WTC11 (cell line): ENCODE data around the gene DYNC1I2.

Experiments
- ATF3 ChIP-seq: sonication (generic); formaldehyde crosslinking; conservative IDR thresholded peaks from 2 replicates; pipeline ENCODE4 v1.8.1; 2022; ENCODE audit warnings: mild to moderate bottlenecking, missing genetic modification reagents
- CBFB ChIP-seq: sonication (generic); formaldehyde crosslinking; IDR thresholded peaks from 2 replicates; pipeline ENCODE4 v1.8.1; 2022; ENCODE audit warnings: mild to moderate bottlenecking, low read depth, missing genetic modification reagents
- CTCF ChIP-seq: fragments of 200-600 bp; IDR thresholded peaks from 2 replicates; pipeline ENCODE4 v1.8.0; 2022; ENCODE audit warnings: antibody characterized with exemption
- MAX ChIP-seq: sonication (generic); formaldehyde crosslinking; IDR thresholded peaks from 2 replicates; pipeline ENCODE4 v1.8.0; 2022; ENCODE audit warnings: mild to moderate bottlenecking, missing genetic modification reagents
- OVOL2 ChIP-seq: fragments of 250-450 bp; sonication (Bioruptor Pico); IDR thresholded peaks from 2 replicates; pipeline ENCODE4 v1.9.0; 2021; ENCODE audit warnings: mild to moderate bottlenecking, borderline replicate concordance

GRCh38 chr2:171709011-171709685 lies 21.9 kb downstream of the DYNC1I2 start:
- no peak for TF ChIP-seq CTCF
- TF ChIP-seq OVOL2 (CRISPR knock-in tag): no peak
- no peak for TF ChIP-seq ATF3 (CRISPR knock-in tag)
- no peak for TF ChIP-seq CBFB (CRISPR knock-in tag)
- TF ChIP-seq MAX (CRISPR knock-in tag): no peak
